GM12873 (cell line): Measurements from ENCODE around the gene DAO.

Experiments used
- TF ChIP-seq, protein P1 (sequence below): IDR thresholded peaks from 2 replicates; pipeline ENCODE4 v1.5.1; 2012; ENCODE audit warnings: low read depth, mild to moderate bottlenecking, moderate library complexity, low read length, control low read depth; ENCODE audit not compliant: insufficient read depth; ENCODE audit errors: missing control alignments

DAO gene

DNA sequence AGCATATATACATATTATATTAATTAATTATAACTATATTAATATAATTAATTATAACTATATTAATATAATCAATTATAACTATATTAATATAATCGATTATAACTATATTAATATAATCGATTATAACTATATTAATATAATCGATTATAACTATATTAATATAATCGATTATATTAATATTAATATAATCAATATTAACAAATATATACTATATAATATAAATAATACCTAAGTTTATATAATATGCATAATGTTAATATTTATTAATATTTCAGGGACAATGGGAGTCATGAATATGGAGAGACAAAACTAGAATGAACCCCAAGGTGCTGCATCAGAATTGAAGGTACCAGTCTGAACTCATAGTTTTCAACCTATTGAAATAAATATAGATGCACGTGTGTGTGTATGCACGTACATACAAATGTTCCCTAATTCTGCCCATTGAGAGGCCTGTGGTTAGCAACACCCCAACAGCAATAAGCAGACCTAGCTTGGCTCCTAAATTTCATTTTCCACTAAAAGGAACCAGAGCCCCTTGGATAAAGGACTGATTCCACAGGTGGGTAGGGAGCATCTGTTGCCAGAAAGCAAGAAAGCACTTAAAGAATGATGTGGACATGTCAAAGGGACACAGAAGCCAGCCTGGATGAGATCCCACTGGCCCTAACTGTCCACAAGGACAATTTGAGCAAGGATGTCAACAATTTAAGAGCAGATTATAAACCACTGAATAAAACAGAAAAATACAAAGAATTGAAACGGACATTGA, 43.8 kb upstream of the DAO start:
- TF ChIP-seq, protein P1, sequence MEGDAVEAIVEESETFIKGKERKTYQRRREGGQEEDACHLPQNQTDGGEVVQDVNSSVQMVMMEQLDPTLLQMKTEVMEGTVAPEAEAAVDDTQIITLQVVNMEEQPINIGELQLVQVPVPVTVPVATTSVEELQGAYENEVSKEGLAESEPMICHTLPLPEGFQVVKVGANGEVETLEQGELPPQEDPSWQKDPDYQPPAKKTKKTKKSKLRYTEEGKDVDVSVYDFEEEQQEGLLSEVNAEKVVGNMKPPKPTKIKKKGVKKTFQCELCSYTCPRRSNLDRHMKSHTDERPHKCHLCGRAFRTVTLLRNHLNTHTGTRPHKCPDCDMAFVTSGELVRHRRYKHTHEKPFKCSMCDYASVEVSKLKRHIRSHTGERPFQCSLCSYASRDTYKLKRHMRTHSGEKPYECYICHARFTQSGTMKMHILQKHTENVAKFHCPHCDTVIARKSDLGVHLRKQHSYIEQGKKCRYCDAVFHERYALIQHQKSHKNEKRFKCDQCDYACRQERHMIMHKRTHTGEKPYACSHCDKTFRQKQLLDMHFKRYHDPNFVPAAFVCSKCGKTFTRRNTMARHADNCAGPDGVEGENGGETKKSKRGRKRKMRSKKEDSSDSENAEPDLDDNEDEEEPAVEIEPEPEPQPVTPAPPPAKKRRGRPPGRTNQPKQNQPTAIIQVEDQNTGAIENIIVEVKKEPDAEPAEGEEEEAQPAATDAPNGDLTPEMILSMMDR: no peak

DNA sequence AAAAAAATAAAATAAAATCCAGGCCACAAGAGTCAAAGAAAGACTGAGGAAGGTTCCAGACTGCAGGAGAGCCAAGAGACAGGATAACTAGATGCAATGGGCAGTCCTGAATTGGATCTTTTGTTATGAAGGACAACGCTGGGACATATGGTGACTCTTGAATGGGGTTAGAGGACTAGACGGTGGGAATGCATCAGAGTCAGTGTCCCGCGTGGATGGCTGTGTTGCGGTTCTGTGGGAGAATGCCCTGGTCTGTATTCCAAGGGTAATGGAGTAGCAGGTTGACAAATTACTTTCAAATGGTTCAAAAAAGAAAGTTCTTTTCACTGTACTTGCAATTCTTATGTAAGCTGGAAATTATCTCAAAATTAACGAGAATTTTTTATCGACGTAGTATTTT, 42.7 kb upstream of the DAO start:
- TF ChIP-seq, protein P1: no peak

DNA sequence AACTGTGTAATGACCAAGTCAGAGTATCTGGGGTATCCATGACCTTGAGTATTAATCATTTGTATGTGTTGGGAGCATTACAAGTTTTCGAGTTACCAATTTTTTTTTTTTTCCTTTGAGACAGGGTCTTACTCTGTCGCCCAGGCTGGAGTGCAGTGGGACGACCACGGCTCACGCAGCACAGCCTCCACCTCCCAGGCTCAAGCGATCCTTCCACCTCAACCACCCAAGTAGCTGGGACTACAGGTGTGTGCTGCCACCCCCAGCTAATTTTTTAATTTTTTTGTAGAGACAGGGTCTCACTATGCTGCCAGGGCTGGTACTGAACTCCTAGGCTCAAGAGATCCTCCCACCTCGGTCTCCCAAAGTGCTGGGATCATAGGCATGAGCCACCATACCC, 42.2 kb upstream of the DAO start:
- TF ChIP-seq, protein P1: no peak

DNA sequence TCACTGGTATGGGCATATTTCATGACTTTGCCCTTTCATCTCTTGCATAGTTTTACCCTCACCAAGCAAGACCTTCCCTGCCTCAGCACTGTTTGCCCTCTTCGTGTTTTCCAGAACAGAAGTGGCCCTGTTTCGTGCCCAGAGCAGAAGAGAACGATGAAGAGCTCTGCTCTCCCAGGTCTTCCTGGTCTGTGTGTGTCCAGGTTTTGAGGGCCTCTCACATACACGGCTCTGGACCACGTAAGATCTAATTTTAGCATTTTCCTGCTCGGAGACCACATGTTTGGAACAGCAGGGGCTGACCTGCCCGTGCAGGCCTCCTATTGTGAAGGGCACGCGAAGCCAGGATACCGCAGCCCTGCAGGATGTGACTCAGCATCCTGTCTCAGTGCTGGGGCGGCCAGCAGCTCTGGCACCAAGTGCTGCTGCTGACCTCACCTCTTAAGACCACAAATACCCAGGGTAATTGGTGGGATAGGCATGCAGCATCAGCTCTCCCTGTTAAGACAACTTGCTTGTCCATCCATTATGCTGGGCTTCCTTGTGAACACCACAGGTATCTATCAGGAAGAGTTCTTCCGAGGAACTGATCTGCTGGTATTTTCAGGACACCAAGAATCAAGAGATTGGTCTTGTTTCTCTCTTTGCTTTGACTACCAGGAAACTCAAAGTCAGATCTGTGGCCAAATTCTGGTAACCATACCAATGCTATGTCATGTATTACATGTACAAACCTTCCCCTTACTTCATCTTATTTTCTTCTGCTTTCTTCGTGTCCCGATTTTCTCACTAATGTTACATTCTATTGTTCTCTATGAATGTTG, 41.5 kb upstream of the DAO start:
- TF ChIP-seq, protein P1: no peak

DNA sequence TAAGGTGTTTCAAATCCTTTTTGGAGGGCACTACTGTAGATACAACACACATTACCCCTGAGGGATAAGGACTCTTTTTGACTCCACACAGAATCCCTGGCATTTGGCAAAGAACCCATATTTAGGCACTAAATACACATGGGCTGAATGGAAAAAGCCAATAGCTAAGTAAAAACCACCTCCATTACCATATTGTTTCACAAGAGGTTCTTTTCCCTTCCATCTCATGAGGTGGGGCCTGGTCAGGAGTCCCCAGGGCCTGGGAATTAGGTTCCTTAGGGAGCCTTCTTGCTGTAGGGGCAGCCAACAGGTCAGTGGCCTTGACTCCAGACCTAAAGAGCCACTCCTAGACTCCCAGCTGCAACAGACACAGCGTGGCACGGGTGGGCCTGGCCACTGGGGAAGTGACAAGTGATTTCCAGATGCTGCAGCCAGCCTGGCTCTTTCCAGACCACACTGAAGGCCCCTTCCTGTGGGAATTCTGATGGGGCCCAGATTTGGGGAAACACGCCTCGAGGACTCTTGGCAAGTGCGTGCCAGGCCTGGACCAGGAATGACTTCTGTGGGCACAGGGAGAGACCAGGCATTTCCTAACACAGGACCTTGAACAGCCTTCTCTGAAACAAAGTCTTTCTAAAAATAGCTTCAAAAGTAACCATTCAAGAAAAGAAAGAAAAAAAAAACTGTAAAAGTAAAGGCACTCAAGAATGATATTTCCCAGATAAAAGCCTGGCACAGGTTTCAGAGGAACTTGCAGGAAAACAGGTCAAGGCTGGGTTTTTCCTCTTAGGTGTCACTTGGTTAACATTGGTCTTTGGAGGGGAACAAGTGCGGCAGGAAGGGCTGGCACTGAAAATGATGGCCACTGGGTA, 40.6 kb upstream of the DAO start:
- TF ChIP-seq, protein P1: no peak

DNA sequence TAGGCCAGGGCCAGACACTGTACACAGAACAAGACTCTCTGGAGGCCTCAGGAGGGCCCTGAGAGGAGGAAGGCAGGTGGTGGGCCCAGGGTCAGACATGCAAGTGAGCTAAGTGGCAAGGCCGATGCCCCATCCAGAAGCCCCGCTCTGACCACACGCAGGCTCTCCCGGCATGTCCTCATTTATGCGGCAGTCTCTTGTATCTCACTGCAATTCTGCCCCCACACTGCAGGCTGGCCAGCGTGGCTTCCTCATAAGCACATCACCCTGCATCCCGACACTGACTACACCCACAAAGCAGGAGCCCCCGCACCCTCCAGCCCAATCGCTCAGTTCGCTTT, 40.0 kb upstream of the DAO start:
- TF ChIP-seq, protein P1: no peak
